Measurements from ENCODE around the gene ADSL.

DNA sequence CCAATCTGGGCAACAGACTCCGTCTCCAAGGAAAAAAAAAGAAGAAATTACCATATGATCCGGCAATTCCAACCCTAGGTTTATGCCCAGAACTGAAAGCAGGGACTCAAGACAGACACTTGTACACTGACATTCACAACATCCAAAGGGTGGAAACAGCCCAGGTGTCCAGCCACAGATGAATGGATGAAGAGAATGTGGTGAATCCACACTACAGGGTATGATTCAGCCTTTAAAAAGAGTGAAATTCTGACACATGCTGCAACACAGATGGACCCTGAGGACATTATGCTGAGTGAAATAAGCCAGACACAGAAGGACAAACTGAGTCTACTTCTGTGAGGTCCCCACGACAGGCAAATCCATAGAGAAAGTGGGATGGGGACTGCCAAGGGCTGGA lies 68.0 kb downstream of the ADSL start:
- TF ChIP-seq, protein P1, sequence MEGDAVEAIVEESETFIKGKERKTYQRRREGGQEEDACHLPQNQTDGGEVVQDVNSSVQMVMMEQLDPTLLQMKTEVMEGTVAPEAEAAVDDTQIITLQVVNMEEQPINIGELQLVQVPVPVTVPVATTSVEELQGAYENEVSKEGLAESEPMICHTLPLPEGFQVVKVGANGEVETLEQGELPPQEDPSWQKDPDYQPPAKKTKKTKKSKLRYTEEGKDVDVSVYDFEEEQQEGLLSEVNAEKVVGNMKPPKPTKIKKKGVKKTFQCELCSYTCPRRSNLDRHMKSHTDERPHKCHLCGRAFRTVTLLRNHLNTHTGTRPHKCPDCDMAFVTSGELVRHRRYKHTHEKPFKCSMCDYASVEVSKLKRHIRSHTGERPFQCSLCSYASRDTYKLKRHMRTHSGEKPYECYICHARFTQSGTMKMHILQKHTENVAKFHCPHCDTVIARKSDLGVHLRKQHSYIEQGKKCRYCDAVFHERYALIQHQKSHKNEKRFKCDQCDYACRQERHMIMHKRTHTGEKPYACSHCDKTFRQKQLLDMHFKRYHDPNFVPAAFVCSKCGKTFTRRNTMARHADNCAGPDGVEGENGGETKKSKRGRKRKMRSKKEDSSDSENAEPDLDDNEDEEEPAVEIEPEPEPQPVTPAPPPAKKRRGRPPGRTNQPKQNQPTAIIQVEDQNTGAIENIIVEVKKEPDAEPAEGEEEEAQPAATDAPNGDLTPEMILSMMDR (IDR thresholded peaks at IDR 0.05) = no peak
- TF ChIP-seq POLR2A (IDR thresholded peaks at IDR 0.05) (no peak), EP300 (IDR thresholded peaks at IDR 0.05) (no peak)

Measured in tibial nerve (tissue), 4 donors.